ENCODE measurements around the gene PSMA2.

- TF ChIP-seq CTCF (IDR thresholded peaks at IDR 0.05), result no peak
- TF ChIP-seq EZH2phosphoT487 (IDR thresholded peaks at IDR 0.05), result no peak
Observed at GRCh38 chr7:42931447-42931833, 534 bp downstream of the PSMA2 start.

Data from neural progenitor cell (in vitro differentiated cells).